DND-41 (cell line): Measurements from ENCODE around the gene GNG12.

ENCODE experiments used
- CTCF ChIP-seq: IDR thresholded peaks from 2 replicates; pipeline ENCODE4 v1.5.1; 2012; ENCODE audit warnings: borderline replicate concordance, low read length, moderate library complexity, mild to moderate bottlenecking; ENCODE audit not compliant: poor library complexity, severe bottlenecking; ENCODE audit errors: extremely low read depth
- EZH2 ChIP-seq: IDR thresholded peaks from 3 replicates; pipeline ENCODE4 v1.6.1; 2012; ENCODE audit warnings: borderline replicate concordance, low read depth, mild to moderate bottlenecking, moderate library complexity, low read length, inconsistent platforms; ENCODE audit not compliant: severe bottlenecking

- TF ChIP-seq CTCF (no peak), EZH2 (no peak)
Observed at GRCh38 chr1:67685558-67686266, 147.6 kb downstream of the GNG12 start.
